Measurements from ENCODE around the gene HNRNPAB.

DNA sequence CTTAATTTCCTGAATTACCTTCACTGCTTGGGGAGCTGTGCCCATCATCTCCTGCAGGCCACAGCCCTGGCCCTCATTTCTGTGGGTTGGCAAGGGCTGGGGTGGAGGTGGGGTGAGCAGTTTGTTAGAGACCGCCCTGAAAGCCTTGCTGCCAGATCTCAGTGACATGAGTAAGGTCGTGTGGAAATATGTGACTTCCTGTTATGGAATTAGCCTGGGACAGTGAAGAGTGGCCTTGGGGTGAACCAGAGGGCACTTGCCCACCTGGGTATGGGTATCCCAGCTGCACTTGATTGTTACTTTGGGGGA is 2.5 kb upstream of the HNRNPAB start:
- TF ChIP-seq POLR2A (IDR thresholded peaks at IDR 0.05) = no peak
- TF ChIP-seq, protein P1, sequence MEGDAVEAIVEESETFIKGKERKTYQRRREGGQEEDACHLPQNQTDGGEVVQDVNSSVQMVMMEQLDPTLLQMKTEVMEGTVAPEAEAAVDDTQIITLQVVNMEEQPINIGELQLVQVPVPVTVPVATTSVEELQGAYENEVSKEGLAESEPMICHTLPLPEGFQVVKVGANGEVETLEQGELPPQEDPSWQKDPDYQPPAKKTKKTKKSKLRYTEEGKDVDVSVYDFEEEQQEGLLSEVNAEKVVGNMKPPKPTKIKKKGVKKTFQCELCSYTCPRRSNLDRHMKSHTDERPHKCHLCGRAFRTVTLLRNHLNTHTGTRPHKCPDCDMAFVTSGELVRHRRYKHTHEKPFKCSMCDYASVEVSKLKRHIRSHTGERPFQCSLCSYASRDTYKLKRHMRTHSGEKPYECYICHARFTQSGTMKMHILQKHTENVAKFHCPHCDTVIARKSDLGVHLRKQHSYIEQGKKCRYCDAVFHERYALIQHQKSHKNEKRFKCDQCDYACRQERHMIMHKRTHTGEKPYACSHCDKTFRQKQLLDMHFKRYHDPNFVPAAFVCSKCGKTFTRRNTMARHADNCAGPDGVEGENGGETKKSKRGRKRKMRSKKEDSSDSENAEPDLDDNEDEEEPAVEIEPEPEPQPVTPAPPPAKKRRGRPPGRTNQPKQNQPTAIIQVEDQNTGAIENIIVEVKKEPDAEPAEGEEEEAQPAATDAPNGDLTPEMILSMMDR (IDR thresholded peaks at IDR 0.05 in 4 of 5, conservative IDR thresholded peaks at IDR 0.05 in 1 of 5) = no peak
